NCI-H128 (cell line): ENCODE measurements around the gene MYLK.
A peak's percentile ranks its signal among the peaks of the same experiment; 100 is the strongest.

Experiments
- DNase-seq: peaks from one replicate; lab custom pipeline; 2025; ENCODE audit not compliant: unreplicated experiment; lab: John Stamatoyannopoulos, UW

MYLK gene

DNA sequence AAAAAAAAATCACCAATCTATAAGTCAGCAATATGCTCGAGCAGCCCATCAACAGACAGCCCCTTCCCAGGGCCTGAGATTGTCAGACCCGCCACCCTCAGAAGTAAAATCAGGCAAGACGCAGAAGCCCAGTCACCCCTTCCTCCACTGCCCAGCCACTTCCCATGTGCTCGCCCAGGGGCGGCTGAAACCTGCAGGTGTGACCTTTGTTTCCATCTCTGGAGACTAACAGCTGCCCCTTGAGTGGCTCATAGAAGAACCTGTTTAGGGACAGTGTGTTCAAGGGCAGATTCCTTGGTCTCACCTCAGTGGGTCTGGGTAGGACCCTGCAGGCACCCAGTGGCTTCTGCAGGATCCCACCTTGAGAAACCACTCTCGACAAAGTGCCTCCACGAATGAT lies 105.6 kb downstream of the MYLK start:
- DNase-seq, result no peak

DNA sequence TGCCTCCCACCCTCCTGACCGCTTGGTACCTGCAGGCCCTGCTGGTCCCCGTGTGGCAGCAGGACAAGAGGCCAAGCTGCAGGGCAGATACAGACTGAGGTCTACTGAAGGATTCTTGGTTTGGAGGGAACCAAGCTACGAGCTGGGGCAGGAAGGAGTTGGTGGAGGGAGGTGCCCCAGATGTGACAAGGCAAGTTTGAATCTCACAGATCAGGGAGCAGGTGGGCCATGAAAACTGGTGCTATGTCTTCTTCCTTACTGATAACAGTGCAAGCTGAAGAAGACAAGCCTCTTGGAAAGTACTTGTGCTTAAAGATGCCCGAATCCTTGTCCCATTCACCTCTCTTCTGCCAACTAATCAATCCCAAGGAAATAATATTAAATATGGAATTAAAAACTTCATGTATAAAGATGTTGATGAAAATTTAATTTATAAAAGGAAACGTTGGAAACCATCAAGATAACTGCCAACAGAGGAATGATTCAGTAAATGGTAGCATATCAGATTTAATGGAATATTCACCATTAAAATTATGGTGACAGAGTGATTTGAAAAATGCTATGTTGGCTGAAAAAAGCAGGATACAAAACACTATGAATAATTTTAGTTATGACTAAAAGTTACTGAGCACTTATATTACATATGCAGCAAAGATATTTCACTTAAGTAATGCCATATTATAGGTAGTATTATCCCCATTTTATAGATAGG lies 107.9 kb downstream of the MYLK start:
- DNase-seq, result no peak

DNA sequence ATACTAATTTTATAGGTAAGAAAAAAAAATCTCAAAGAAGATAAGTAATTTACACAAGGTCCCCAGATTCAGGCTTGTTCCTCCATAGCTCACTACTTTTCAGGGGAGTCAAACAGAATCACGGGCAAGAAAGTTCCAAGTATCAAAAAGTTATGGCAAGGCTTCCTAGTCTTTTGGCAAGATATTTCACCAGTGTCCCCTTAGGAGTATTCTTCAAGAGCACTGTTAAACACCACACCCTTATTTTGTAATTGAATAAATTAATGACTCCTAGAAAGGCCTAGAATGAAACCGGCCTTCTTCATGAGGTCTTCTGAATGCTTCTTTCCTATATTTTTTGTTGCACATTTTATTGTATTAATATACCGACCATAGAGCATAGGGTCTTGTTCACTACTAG lies 109.7 kb downstream of the MYLK start:
- DNase-seq, result no peak

DNA sequence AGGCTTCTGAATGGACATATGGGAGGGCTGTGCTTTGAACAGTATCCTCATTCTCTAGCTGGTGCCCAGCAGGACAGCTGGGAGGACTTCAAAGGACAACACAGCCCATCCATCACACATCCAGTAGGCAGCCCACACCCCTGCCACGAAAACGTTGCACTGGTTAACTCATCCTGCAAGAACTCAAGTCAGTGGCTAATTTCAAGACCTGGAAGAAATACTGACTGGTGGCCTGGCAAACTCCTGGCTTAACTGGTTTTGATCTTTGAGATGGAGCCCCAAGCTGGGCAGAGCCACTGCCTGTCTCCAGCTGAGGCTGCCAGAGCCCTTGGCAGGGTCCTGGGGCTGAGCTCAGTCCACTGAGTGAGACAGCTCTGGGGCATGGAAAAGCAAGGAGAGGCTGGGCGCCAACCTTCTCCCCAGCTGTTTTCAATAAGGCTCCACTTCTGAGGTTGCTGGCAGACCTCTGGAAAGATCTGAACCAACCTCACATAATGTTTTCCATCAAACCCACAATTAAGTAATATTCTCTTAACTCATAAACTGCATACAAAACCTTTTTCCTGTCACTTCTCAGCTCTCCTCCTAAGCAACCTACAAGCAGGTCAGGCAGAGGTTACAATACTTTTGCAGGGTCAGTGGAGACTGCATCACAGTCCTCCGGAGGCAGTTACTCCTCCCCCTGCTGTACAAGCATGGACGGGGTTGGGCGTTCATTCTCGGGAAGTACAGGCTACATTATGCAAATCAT lies 110.3 kb downstream of the MYLK start:
- DNase-seq, result no peak

DNA sequence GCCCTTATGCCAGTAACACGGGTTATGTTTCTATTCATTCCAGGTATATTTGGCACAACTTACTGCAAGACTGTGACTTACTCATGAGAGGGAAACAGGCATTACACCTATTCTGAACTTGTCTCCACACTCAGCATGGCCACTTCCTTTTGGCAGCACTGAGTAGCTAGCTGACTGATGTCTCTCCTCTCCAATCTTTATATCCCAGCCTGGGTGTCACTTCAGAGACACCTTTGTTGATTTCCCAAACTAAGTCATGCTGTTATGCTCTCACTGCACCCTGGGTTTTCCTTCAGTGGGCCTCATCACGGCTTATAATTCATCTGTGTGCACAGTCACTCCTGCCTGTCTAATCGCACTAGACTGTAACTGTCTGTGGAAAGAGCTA lies 114.8 kb downstream of the MYLK start:
- DNase-seq, result no peak

DNA sequence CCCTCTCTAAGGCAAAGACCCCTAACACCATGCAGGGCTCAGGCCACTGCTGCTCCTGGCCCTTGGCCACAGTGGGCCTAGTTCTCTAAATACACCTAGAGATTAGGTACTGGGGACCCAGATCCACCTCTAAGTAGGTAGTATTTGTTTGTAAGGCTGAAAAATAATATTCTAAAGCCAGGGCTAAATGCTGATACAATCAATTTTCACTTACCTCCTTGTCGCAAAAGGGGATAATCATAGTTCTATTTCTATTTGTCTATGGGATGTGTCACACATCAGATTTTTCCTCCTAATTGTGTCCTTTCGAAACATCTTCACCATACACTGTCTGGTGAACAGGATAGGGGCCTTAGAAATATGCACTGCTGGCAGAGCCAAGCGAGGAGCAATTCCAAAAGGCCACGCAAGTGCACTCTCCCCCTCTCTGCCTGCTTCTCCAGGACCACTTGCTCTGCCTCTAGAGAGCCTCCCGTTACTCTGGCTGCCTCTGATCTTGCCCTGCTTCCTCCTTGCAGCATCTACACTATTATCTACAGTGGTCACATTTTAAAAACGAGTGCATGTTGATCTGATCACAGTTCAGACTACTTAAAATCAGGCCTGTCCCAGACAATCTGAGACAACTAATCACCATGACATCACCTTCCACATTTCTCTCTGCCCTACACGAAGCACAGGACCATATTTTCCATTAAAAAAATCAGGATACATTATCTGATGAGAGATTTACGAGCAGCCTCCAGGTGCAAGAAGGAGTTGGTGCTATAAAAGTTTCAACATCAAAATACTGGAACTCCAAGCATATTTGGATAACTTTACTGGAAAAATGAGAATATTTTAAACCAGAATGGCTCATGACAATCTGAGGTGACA lies 115.4 kb downstream of the MYLK start:
- DNase-seq, result no peak

DNA sequence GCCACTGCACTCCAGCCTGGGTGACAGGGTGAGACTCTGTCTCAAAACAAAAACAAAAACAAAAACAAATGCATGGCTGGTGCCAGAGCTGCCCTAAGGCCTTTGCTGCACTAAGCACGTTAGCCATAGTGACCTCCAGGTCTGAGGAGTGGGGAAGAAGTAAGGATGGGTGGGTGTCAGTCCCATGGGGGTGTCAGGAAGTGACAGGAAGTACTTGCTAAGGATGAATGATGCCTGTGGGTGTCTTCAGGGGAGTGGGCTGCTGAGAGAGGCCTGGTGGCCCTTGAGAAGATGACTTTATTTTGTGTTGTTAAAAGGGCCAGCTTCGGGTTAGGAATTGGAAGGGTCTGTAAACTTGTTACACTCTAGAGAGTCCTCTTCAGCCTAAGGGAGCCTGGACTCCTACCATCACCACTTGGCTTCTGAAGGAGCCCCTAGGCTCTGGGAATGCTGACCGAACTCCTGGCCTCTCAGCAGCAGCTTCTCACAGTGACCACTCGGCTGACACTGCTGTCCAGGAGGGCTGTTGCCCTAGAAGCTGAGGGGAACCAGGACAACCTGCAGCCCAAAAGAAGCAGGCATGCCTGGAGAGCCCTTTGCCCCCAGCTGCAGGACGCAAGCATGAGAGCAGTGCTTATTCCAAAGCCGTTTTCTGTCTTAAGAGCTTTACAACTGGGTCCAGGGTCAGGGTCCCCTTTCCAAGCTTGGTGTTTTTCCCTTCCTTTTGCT lies 116.4 kb downstream of the MYLK start:
- no peak for DNase-seq

DNA sequence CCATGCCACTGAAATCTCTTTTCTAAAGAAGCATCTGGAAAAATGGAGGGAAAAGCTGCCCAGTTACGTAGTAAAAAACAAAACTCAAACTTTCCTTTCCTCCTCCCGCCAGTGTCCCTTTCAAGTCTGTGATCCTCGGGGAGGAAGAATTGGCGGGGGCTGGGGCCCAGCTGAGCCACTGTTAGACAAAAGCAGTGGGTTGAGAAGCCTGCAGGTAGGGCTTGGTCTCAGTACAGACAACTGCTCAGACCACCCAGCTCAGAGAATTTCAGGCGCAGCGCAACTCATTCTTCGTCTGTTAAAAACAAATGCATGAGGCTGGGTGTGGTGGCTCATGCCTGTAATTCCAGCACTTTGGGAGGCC lies 117.1 kb downstream of the MYLK start:
- no peak for DNase-seq

DNA sequence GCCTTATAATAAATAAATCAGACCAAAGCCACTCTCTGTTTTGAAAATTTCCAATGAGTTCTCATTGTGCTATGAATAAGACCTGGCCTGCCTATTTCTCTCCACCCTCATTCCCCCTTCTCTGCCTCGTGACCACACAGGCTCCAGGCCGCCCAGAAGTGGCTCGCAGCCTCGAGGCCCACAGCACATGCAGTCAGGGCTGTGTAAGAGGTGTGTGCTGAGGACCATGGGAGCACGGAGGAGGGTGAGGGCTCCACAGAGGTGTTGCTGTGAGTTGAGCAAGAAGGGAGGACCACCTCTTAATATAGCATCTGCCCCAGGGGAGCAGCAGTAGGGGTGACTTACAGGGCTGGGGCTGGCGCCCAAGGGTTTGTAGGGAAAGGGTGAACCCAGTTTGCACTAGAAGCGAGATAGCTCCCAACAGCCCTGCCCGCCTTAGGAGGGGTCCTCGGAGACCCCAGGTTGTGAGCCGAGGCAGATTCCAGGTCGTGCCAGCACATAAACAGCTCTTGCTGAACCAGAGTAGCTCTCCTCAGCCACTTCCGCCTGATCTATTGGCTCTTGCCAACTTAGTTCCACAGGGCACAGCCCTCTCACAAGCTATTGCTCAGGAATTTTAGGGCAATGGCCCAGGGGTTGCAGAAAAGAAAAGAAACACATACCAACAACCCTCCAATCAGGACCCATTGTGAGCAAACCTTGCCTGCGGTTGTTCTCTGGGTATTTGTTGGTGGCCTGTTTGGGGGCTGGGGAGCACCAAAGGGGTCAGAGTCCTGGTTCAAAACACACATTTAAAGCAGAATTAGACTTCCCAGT lies 117.7 kb downstream of the MYLK start:
- no peak for DNase-seq

DNA sequence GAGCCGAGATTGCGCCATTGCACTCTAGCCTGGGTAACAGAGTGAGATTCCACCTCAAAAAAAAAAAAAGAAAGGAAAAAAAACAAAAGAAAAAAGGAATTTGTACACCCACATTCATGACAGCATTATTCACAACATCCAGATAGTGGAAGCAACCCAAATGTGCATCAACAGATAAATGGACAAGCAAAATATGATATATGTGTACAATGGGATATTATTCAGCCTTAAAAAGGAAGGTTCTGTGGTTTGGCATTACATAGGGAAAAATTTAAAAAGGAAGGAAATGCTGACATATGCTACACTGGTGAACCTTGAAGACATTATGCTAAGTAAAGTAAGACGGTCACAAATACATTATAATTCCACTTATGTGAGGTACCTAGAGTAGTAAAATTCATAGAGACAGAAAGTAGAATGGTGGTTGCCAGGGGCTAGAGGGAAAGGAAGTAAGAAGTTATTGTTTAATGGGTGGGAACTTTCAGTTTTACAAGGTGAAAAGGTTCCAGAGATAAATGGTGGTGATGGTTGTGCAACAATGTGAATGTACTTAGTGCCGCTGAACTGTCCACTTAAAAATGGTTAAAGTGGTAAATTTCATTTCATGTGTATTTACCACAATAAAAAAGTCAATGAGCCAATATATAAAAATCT lies 118.5 kb downstream of the MYLK start:
- DNase-seq, result no peak

DNA sequence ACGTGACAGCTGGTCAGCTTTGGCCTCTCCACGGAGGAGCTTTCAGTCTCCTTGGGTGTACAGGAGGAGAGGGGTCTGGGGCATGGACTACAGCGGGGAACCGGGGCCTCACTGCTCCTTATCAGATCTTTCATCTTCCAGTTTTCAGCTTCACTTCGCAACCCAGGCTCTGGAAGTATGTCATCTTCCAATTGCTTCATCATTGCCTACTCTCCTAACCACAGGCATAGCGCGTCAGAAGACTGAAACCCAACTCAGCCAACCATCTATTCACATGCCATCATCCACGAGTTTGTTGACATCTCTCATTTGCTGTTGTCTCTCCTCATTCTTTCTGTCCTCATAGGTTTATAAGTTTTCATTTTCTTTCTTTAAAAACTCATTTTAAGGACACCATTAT lies 119.5 kb downstream of the MYLK start:
- DNase-seq, result no peak

DNA sequence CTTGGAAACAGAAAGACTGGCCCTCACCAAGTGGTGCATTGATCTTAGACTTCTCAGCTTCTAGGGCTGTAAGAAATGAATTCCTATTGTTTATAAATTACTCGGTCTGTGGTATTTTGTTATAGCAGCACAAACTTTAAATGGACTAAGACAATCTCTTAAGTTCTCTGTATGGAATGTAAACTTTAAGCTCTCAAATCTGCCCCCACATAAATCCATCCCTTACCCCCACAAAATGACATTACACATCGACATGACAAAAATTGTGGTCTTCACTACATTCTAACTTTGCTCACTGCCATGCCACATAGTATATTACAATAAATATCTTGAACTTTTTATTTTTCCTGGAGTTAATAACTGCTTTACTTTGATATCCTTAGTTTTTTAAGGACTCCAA lies 121.3 kb downstream of the MYLK start:
- DNase-seq, result no peak

DNA sequence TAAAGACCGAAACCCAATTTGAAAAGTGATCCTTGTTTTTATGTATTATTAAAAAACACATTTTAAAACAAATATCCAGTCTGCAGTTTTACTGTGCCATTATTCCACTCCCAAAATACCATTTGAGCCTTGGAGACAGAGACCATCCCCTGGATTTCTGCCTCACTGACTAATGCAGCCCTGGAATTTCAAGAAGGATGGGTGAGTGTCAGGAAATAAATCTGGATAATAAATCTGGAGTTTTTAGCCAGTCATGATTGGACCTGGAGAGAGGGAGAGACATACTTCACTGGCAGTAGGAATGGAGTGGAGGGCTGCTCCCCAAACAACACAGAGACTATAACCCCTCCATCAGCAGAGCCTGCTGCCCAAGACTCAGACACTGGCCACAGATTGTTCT lies 123.3 kb downstream of the MYLK start:
- no peak for DNase-seq

DNA sequence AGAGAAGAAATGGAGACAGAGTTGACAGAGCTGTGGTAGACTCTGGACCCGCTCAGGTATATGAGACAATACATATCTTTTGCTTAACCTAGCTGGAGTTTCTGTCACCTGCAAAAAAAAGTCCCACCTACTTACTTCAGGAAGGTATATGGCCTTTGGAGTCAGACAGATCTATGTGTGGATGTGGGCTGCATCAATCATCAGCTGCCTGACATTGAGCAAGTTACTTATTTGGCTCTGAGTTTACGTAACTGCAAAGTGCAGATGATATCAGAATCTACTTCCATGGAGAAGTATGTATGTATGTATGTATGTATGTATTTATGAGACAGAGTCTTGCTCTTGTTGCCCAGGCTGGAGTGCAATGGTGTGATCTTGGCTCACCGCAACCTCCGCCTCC lies 124.3 kb downstream of the MYLK start:
- DNase-seq, result no peak

DNA sequence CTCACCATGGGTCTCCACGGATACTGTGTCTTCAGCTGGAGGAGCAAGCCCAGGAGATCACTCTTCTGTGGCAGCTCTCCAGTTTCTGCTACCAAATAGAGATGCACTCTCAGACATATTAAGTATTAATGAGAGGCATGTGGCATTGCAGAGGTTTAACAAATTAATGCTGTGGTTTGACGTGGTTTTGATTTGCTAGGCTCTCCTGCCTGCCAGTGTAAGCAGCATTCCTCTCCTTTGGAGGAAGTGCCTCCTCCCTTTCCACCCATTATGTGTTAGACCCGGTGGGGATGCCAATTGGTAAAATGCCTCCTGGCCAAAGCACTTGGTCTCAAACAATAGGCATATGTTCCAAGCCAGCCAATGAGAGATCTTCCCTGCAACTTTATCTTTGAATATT lies 124.8 kb downstream of the MYLK start:
- DNase-seq, result no peak

DNA sequence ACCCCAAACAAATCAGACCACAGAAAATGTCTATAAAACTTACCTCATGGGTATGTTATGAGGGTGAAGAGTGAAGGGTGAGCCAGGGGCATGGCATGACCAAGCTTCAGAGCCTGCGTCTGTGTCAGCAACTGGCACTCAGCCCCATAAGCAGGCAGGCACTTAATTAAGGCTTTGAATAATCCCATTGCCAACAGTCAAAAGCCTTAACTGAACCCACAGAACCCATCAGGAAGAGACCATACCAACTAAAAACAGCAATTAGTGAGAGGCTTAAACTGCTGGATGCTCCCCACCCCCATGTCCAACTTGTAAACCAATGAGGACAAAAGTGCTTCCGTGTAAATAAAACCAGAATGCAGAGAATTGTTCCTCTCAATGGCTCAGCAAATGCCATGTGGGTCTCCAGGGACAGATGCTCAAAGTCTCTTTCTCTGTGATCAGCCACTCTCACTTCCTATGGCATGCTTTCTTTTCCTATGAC lies 126.0 kb downstream of the MYLK start:
- peak; percentile 88 for DNase-seq

DNA sequence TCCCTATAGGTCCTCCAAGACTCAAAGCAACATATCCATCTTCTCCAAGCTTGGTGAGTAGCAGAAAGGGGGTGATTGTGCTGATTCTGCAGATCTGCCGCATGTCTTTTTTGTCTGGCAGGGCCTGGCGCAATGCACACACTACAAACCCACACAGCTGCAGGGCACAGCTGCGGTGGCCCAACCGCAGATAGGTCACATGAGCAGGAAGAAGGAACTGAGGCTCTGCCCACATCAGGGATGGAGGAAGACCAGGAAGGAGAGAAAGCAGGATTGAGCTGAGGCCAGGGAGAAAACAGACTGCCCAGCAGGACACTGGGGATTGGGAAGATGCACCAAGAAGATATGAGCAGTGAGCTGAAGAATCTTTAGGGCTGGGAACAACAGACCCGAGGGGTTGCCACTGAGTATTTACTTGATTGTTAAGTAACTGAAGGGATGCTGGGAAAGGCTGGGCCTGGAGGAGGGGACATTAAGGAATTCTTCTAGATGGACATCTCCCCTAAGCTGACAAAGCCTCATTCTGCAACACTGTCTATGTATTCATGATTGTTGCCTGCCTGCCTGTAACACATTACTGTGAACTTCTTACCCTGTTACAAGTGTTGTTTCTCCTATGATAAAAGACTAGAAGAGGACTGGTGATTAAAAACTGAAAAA lies 126.7 kb downstream of the MYLK start:
- DNase-seq, result no peak

DNA sequence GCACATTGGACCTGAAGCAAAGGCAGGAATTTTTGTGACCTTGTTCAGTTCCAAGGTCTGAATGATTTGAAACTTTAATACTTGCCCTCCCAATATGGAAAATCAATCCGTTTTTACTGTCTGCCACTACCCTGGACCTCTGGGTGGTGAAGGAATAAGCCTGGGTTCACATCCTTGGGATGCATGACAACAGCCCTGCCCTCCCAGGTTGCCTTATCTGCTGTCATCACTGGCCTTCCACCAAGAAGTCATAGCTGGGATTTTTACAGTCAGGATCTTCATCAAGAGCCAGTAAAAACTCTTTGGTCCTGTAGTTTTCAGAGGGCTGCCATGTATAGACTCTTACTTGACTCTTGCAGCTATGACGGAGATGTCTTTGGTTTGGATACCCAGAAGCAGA lies 128.6 kb downstream of the MYLK start:
- DNase-seq, result no peak

DNA sequence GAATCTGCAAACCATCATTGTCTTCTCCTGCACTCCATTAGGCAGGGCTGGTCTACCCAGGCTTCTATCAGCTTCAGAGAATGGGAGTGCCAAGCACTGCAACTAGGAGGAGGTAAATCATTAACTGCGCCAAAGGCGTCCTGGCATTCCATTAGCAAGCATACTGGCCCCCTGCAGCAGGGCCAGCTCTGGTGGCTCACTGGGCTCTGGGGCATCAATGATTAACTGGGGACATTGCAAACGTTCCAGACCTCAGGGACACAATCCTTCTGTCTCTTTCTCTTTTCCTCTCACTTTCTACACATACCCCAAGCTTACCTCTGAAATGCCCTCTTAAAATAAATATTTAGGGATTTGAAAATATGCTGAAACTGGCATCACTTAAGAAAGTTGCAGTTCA lies 129.0 kb downstream of the MYLK start:
- no peak for DNase-seq
